ENCODE data around the gene AMBRA1. TPM values are rescaled to one million over a fixed set of nuclear protein-coding genes. Genes with fewer than 3 reads are reported as not detected.

Gene AMBRA1
- total and polyA plus RNA-seq, 2 of the 8 experiments (the other 6 are each of a cell fraction or from before 2014, with no cell fraction given), result 14.2 to 37.4 TPM

- Histone ChIP-seq H2AFZ (ENCODE audit: low read length) (no peak overlapping the region), H4K91ac (replicated peaks; ENCODE audit: insufficient read length, low read length) (no peak overlapping the region), H3K27me3 (replicated peaks in 1 of 4; ENCODE audit: control insufficient read depth in 3 of 4, extremely low read depth in 1 of 4, insufficient read depth in 3 of 4, low read length in 3 of 4) (no peaks in the 10 kb centered on the region), H3K23me2 (ENCODE audit: low read depth, low read length) (no peaks in the 10 kb centered on the region), H2BK12ac (ENCODE audit: low read depth, low read length) (no peak overlapping the region), H3K4me1 (replicated peaks in 1 of 4; ENCODE audit: control insufficient read depth in 3 of 4, insufficient read depth in 4 of 4, low read length in 3 of 4) (peaks cover 0 to 7% (median 2%) of the 10 kb centered on the region in 4 experiments; a peak in 4 of 7 replicates), H4K5ac (ENCODE audit: insufficient read length, low read depth, low read length) (no peak overlapping the region), H3K4me3 (ENCODE audit: extremely low read depth in 1 of 4, insufficient read depth in 2 of 4, low read depth in 3 of 4, low read length in 4 of 4) (no peak overlapping the region), H2BK20ac (ENCODE audit: low read length) (no peak overlapping the region), H2BK15ac (ENCODE audit: low read length) (no peak overlapping the region), H3K4ac (replicated peaks; ENCODE audit: insufficient read length, low read depth, low read length) (no peak overlapping the region), H2BK5ac (ENCODE audit: low read depth, low read length) (no peak overlapping the region), H3K9me3 (ENCODE audit: insufficient read depth in 2 of 2, low read depth in 1 of 2, low read length in 1 of 2) (no peaks in the 10 kb centered on the region), H3K14ac (ENCODE audit: insufficient read length) (no peak overlapping the region), H3K4me2 (ENCODE audit: insufficient read depth in 1 of 2, low read depth in 2 of 2, low read length in 2 of 2) (no peak overlapping the region), H3K56ac (replicated peaks; ENCODE audit: insufficient read length, low read depth, low read length) (no peak overlapping the region), H3K9ac (replicated peaks in 1 of 4; ENCODE audit: extremely low read depth in 1 of 4, low read depth in 3 of 4, low read length in 3 of 4) (no peak overlapping the region), H3K36me3 (ENCODE audit: control insufficient read depth in 2 of 4, insufficient read depth in 4 of 4, low read length in 3 of 4) (peaks cover 0 to 11% (median 0%) of the 10 kb centered on the region in 4 experiments; a peak in 2 of 8 replicates), H4K8ac (ENCODE audit: extremely low read depth, insufficient read depth, low read length) (no peak overlapping the region), H4K20me1 (replicated peaks in 1 of 2; ENCODE audit: control insufficient read depth in 1 of 2, insufficient read depth in 2 of 2, low read length in 2 of 2) (no peaks in the 10 kb centered on the region), H3K23ac (ENCODE audit: insufficient read length) (no peak overlapping the region), H3K18ac (ENCODE audit: extremely low read depth, low read length) (no peak overlapping the region), H2AK5ac (ENCODE audit: low read depth, low read length) (no peak overlapping the region), H3K27ac (ENCODE audit: low read depth, low read length) (no peak overlapping the region), H2BK120ac (replicated peaks; ENCODE audit: low read depth, low read length) (no peak overlapping the region), H3K79me2 (ENCODE audit: control insufficient read depth in 1 of 2, insufficient read depth in 2 of 2, low read length in 2 of 2) (no peaks in the 10 kb centered on the region), H3K79me1 (ENCODE audit: low read depth, low read length) (no peaks in the 10 kb centered on the region)
- ChIA-PET POLR2A (ENCODE audit: partially characterized antibody) (no interaction called here), CTCF (ENCODE audit: partially characterized antibody) (interaction anchor here (1.0 to 2.4 kb wide), 5 partner anchors 8 to 84 kb away, joined by 3 to 15 read pairs (median 7); no protein-coding TSS in a partner anchor)
- TF ChIP-seq JUND (IDR thresholded peaks at IDR 0.05; ENCODE audit: low read length), result no peak
- TF ChIP-seq ZNF274 (IDR thresholded peaks at IDR 0.05; ENCODE audit: borderline replicate concordance, extremely low read depth, low read length), result no peak
- TF ChIP-seq CHD1 (IDR thresholded peaks at IDR 0.05; ENCODE audit: low read depth, low read length), result no peak
- no peak for TF ChIP-seq POU5F1 (IDR thresholded peaks at IDR 0.05; ENCODE audit: low read depth, low read length)
- no peak for TF ChIP-seq SIN3A (conservative IDR thresholded peaks at IDR 0.05 in 1 of 2, IDR thresholded peaks at IDR 0.05 in 1 of 2; ENCODE audit: low read depth in 1 of 2, low read length in 2 of 2)
- no peak for FAIRE-seq
- no peak for DNase-seq (ENCODE audit: low read depth in 1 of 2, low spot score in 2 of 2)
- WGBS, 2 experiments (ENCODE audit: extremely low coverage in 1 of 2, insufficient coverage in 1 of 2, insufficient read length in 1 of 2, insufficient replicate concordance in 2 of 2, low coverage in 1 of 2, low lambda C conversion rate in 2 of 2, missing lambda C conversion rate in 1 of 2), result 88% methylated on average over 4 of the region's 4 CpGs; no CpG with 5 or more reads in 1 of the 2 experiments
Measured at GRCh38 chr11:46445192-46445919, 148.5 kb downstream of the AMBRA1 start.

All from H1 (cell line).